ENCODE data around the gene EMP3. TPM values are rescaled to one million over a fixed set of nuclear protein-coding genes. Genes with fewer than 3 reads are reported as not detected.
"Not testable (repeated sequence)": the region's sequence is repeated elsewhere in the genome, so short reads cannot be mapped to it uniquely, and the experiment has no call there.

EMP3 gene
- total RNA-seq, 2 experiments from 2014 or later = 21.1 to 33.8 TPM

- Histone ChIP-seq H3K4me1 (ENCODE audit: insufficient read depth, low read length, poor library complexity, severe bottlenecking) (no peaks in the 10 kb centered on the region), H3K27ac (ENCODE audit: low read depth, low read length, poor library complexity, severe bottlenecking) (no peak overlapping the region), H3K4me2 (ENCODE audit: low read length) (peak overlapping the region; percentile 61), H3K79me2 (ENCODE audit: insufficient read depth, low read depth, low read length) (no peaks in the 10 kb centered on the region), H3K4me3 (ENCODE audit: low read depth, low read length, poor library complexity, severe bottlenecking) (peak overlapping the region; percentile 52), H3K36me3 (ENCODE audit: insufficient read depth, low read length) (no peaks in the 10 kb centered on the region), H2AFZ (ENCODE audit: low read length) (peak overlapping the region; percentile 51; the same call in 1 of the 2 replicates), H3K9me3 (ENCODE audit: low read length) (no peaks in the 10 kb centered on the region), H4K20me1 (ENCODE audit: insufficient read depth, low read length) (no peaks in the 10 kb centered on the region), H3K9me2 (ENCODE audit: insufficient read depth, low read length) (no peaks in the 10 kb centered on the region)
- intact Hi-C loops (cut with micrococcal nuclease; ENCODE audit: unreplicated experiment) = loop anchor here (1.0 kb wide), 1 partner anchor 24 kb away; no protein-coding TSS in a partner anchor
- CTCF ChIA-PET (ENCODE audit: unreplicated experiment) = no interaction called here
- DNase-seq (ENCODE audit: low spot score) = peak; percentile 52
- POLR2A ChIA-PET = no interaction called here
- TF ChIP-seq, protein P1, sequence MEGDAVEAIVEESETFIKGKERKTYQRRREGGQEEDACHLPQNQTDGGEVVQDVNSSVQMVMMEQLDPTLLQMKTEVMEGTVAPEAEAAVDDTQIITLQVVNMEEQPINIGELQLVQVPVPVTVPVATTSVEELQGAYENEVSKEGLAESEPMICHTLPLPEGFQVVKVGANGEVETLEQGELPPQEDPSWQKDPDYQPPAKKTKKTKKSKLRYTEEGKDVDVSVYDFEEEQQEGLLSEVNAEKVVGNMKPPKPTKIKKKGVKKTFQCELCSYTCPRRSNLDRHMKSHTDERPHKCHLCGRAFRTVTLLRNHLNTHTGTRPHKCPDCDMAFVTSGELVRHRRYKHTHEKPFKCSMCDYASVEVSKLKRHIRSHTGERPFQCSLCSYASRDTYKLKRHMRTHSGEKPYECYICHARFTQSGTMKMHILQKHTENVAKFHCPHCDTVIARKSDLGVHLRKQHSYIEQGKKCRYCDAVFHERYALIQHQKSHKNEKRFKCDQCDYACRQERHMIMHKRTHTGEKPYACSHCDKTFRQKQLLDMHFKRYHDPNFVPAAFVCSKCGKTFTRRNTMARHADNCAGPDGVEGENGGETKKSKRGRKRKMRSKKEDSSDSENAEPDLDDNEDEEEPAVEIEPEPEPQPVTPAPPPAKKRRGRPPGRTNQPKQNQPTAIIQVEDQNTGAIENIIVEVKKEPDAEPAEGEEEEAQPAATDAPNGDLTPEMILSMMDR (conservative IDR thresholded peaks at IDR 0.05; ENCODE audit: low read length) = peak; percentile 97; the same call in 1 of the 2 replicates
- TF ChIP-seq EZH2phosphoT487 (IDR thresholded peaks at IDR 0.05; ENCODE audit: borderline replicate concordance, low read depth, low read length) = no peak
- BruUV-seq (replicated peaks) = no TSS peak
Observed at GRCh38 chr19:48290771-48291488, 34.4 kb upstream of the EMP3 start.

DNA sequence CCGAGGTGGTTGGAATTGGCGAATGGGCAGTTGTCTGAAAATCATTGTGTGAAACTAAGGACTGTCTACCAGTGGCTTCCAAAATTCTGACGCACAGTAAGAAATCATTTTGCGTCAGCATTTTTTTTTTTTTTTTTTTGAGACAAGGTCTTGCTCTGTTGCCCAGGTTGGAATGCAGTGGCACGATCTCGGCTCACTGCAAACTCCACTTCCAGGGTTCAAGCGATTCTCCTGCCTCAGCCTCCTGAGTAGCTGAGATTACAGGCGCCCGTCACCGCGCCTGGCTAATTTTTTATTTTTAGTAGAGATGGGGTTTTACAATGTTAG lies 33.9 kb upstream of the EMP3 start:
- H3K4me1 ChIP-seq (ENCODE audit: insufficient read depth, low read length, poor library complexity, severe bottlenecking); DNase-seq (ENCODE audit: low spot score); BruUV-seq (replicated peaks); H2AFZ ChIP-seq (ENCODE audit: low read length); H4K20me1 ChIP-seq (ENCODE audit: insufficient read depth, low read length); H3K9me2 ChIP-seq (ENCODE audit: insufficient read depth, low read length); POLR2A ChIA-PET; CTCF ChIA-PET (ENCODE audit: unreplicated experiment); H3K79me2 ChIP-seq (ENCODE audit: insufficient read depth, low read depth, low read length); H3K27ac ChIP-seq (ENCODE audit: low read depth, low read length, poor library complexity, severe bottlenecking); H3K36me3 ChIP-seq (ENCODE audit: insufficient read depth, low read length); H3K9me3 ChIP-seq (ENCODE audit: low read length): not testable (repeated sequence)
- Histone ChIP-seq H3K4me2 (ENCODE audit: low read length) (peak overlapping the region; percentile 61), H3K4me3 (ENCODE audit: low read depth, low read length, poor library complexity, severe bottlenecking) (peak overlapping the region; percentile 52)
- intact Hi-C loops (cut with micrococcal nuclease; ENCODE audit: unreplicated experiment) = loop anchor here (1.0 kb wide), 1 partner anchor 24 kb away; no protein-coding TSS in a partner anchor

GRCh38 chr19:48292798-48293197 lies 32.6 kb upstream of the EMP3 start:
- H3K4me3 ChIP-seq (ENCODE audit: low read depth, low read length, poor library complexity, severe bottlenecking) = no peak overlapping the region
- no peaks in the 10 kb centered on the region for H3K79me2 ChIP-seq (ENCODE audit: insufficient read depth, low read depth, low read length)
- intact Hi-C loops (cut with micrococcal nuclease; ENCODE audit: unreplicated experiment) = no loop called here
- no peak for TF ChIP-seq EZH2phosphoT487 (IDR thresholded peaks at IDR 0.05; ENCODE audit: borderline replicate concordance, low read depth, low read length)
- TF ChIP-seq, protein P1 (conservative IDR thresholded peaks at IDR 0.05; ENCODE audit: low read length) = no peak
- H3K36me3 ChIP-seq (ENCODE audit: insufficient read depth, low read length) = no peaks in the 10 kb centered on the region
- DNase-seq (ENCODE audit: low spot score) = no peak
- CTCF ChIA-PET (ENCODE audit: unreplicated experiment) = no interaction called here
- no peaks in the 10 kb centered on the region for H4K20me1 ChIP-seq (ENCODE audit: insufficient read depth, low read length)
- no TSS peak for BruUV-seq (replicated peaks)
- no peak overlapping the region for H2AFZ ChIP-seq (ENCODE audit: low read length)
- no peak overlapping the region for H3K27ac ChIP-seq (ENCODE audit: low read depth, low read length, poor library complexity, severe bottlenecking)
- POLR2A ChIA-PET = interaction anchor here (0.6 kb wide), 1 partner anchor 211 kb away, joined by 3 read pairs; no protein-coding TSS in a partner anchor
- H3K9me2 ChIP-seq (ENCODE audit: insufficient read depth, low read length) = no peaks in the 10 kb centered on the region
- no peaks in the 10 kb centered on the region for H3K4me1 ChIP-seq (ENCODE audit: insufficient read depth, low read length, poor library complexity, severe bottlenecking)
- no peaks in the 10 kb centered on the region for H3K9me3 ChIP-seq (ENCODE audit: low read length)
- no peak overlapping the region for H3K4me2 ChIP-seq (ENCODE audit: low read length)
